LNCAP (cell line): ENCODE results near the gene HMGCS1.

Experiments used
- TF ChIP-seq, protein P1 (sequence below): fragments of 450-650 bp; IDR thresholded peaks from 2 replicates; pipeline ENCODE4 v1.5.1; 2017; ENCODE audit warnings: mild to moderate bottlenecking

Gene HMGCS1

DNA sequence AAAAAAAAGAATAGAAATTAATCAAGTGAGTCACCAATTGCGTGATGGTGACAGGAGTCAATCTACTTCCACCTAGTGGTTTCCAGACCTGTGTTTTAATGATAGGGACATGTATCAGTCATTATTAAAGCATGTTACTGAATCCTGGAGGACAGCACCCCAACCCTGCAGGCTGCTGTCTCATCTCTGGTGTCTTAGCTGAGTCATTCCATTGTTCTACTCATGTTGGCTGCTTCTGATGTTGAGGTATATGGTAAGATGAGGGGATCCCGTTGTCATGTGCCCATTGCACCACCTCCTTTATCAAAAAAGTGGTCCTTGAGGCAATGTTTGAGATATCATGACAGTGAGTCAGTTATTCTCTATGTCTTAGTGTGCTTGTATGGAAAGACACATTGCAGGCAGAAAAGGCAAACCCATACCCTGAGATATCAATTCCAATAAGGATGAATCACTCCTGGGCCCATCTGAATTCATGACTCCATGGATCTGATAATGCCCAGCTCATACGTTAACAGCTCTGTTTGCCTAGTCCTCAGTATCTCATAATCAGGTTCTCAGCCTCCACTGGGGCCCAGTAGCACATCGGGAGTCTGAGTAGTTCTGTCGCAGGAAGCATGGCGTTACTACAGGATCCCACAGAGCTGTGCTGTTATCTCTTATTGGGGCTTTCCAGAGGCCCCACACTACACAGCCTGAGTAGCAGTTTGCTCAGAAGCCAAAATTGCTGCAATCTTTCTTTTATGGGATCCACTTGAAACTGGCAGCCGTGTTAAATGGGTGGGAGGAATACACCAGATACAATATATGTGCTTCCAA is 31.2 kb downstream of the HMGCS1 start:
- TF ChIP-seq, protein P1, sequence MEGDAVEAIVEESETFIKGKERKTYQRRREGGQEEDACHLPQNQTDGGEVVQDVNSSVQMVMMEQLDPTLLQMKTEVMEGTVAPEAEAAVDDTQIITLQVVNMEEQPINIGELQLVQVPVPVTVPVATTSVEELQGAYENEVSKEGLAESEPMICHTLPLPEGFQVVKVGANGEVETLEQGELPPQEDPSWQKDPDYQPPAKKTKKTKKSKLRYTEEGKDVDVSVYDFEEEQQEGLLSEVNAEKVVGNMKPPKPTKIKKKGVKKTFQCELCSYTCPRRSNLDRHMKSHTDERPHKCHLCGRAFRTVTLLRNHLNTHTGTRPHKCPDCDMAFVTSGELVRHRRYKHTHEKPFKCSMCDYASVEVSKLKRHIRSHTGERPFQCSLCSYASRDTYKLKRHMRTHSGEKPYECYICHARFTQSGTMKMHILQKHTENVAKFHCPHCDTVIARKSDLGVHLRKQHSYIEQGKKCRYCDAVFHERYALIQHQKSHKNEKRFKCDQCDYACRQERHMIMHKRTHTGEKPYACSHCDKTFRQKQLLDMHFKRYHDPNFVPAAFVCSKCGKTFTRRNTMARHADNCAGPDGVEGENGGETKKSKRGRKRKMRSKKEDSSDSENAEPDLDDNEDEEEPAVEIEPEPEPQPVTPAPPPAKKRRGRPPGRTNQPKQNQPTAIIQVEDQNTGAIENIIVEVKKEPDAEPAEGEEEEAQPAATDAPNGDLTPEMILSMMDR = no peak

DNA sequence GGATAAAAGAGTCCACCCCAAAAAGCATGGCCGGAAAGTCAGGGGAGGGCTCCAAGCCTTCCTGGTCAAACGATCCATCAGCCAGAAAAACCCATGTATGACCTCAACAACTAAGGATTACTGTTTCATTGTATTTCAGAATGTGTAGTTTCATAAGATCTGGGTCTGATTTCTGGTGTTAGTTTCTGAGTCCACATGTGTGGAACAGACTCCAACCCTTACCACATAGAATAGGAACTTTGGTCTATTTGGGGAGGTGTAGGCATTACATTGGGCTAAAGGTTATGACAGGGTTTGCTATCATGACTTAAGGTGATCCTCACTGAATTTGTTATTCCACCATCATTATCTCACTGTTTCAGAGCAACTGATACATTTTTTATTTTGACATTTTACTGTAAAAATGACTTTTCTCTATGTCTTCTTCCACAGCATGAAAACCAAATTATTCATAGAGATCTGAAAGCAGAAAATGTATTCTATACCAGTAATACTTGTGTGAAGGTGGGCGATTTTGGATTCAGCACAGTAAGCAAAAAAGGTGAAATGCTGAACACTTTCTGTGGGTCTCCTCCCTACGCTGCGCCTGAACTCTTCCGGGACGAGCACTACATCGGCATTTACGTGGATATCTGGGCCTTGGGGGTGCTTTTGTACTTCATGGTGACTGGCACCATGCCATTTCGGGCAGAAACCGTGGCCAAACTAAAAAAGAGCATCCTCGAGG is 33.5 kb downstream of the HMGCS1 start:
- TF ChIP-seq, protein P1 = no peak

DNA sequence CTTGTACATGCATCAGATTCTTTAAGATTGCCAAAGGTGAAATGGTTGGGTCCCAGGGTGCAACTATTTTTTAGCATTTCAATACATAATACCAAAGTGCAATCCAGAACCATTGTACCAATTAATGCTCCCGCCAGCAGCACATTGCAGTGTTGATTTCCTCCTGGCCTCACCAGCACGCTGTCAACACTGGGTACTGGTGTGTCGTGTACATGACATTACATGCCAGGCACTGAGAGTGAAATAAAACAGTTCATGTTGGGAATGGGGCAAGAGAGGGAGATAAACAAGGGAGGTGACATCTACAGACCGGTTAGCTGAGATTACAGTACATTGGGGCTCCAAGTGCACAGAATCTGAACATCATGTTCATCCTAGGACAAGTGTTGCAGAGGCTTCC is 37.8 kb downstream of the HMGCS1 start:
- TF ChIP-seq, protein P1 = no peak

DNA sequence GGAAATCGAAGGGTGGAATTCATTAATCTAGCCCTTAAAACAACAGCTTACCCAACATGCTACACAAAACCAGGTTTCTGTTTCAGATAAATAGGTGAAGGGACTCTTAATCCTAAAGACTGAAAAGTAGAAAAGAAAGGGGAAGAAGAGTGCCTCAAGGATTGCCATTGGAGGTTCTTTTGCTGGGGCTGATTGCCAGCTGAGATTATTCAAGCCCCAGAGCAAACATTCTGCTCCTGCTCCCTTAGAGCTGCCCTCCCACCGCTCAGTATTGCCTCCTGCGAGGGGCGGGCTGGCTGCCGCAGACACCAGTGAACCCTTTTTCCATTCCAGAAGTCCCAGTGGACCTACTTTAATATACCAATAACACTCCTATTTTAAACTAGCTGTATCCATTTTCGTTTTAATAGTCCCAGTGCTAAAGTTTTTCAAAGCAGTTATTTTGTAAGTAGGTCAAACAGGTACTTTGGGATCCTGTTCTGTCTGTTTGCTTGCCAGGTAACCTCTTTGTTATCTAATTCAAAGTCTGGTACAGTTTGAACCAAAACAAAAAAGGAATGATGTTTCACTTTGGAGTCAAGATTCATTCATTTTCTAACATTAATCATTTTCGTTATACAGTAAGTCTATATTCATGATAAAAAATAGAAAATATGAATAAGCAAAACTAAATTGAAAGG is 38.6 kb downstream of the HMGCS1 start:
- TF ChIP-seq, protein P1 = no peak

DNA sequence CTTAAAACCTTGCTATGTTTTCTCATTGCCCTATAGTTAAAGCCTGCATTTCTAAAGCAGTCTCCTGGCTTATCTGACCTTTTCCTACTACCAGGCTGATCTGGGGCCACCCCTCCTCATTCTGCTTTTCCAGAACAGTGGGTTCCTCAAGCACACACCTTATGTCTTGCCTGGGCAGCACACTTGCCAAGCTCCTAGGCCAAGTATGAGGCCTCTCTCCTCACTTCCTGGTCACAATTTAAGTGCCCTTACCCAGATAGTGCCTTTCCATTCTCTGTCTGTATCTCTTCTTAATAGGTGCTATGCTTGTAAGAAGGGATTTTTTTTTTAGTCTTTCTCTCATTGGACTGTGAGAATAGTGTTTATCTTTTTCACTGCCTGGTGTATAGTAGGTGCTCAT is 39.7 kb downstream of the HMGCS1 start:
- TF ChIP-seq, protein P1 = no peak

DNA sequence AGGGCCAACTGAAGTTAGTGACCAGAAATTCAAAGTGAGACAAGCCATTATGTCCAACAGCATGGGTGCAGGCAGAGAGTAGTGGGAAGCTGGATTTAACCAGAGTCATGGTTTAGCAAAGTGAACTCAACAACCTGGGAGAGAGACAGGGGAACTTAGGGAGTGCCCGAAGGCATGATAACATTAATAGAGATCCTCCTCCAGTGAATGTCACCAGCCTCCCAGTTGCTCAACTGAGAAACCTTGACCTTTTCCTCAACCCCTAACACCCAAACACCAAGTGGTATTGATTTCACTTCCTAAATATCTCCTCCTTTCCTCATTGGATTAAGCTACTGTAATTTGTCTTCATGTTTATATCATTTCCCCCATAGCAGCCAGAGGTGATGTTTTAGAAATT is 42.6 kb downstream of the HMGCS1 start:
- TF ChIP-seq, protein P1 = no peak

DNA sequence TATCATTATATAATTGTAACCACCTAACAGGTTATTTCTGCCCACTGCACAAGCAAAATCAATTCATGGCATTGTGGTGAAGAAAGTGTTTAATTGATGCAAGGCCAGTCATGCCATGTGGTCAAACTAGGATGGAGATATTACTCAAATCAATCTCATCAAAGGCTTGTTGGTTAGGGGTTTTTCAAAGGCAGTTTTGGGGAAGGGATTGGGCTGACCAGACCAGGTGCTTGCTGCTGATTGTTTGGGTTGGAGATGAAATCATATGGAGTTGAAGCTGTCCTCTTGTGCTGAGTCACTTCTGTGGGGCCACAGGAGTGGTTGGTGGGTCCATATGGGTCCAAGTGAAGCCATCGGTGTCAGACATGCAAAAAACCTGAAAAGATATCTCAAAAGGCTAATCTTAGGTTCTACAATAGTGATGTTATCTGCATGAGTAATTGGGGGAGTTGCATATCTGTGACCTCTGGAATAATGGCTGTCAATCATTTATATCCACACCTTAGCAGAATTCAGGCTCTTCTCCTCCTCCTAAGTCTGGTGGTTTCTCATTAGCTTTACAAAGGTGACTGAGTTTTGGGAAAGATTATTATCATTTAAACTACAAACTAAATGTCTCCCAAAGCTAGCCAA is 44.9 kb downstream of the HMGCS1 start:
- TF ChIP-seq, protein P1 = no peak
